ENCODE results near the gene CYP19A1.
"Not testable (repeated sequence)": the region's sequence is repeated elsewhere in the genome, so short reads cannot be mapped to it uniquely, and the experiment has no call there.

The CYP19A1 gene

DNA sequence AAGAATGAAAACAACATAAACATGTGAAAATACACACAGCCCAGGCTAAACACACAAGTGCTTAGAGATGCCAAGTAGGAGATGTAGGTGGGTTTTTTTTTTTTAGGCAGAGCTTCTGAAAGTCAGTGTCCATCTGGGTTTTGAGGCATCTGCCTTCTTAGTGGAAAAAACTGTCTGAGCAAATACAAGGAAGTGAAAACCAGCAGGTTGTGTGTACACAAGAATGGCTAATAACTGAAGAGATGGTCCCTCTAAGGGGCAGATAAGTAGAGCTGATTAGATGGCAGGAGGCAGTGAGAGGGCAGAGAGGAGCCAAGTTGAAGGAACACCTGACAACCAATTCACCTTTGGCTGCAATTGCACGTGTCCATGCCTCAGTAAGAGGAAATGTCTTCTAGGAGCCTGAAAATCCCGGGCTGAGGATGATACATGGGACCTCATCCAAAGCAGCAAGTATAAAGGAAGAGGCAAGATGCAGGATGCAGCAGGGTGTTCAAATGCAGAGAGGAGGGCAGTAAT is 34.9 kb downstream of the CYP19A1 start:
- in situ Hi-C loops (cut with MboI; ENCODE audit: low sequenced_read_pairs), result no loop called here

DNA sequence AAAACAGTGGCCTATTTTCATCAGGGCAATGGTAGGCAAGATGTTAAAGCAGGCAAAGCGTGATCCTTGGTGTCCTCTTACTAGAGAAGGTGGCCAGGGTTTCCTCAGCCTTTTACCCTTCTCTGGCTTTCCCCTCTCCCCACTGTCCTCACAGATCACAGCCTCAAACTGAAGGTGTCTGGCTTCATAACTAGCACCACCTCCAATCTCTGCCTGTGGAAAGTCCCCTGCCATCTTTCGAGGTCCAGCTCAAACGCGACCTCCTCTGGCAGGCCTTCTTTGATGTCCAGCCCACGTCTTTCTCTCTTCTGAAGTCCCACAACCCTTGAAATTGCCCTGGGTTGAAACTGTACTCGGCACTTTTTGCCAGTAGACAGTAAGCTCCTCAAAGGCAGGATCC is 35.9 kb downstream of the CYP19A1 start:
- in situ Hi-C loops (cut with MboI; ENCODE audit: low sequenced_read_pairs), result no loop called here

DNA sequence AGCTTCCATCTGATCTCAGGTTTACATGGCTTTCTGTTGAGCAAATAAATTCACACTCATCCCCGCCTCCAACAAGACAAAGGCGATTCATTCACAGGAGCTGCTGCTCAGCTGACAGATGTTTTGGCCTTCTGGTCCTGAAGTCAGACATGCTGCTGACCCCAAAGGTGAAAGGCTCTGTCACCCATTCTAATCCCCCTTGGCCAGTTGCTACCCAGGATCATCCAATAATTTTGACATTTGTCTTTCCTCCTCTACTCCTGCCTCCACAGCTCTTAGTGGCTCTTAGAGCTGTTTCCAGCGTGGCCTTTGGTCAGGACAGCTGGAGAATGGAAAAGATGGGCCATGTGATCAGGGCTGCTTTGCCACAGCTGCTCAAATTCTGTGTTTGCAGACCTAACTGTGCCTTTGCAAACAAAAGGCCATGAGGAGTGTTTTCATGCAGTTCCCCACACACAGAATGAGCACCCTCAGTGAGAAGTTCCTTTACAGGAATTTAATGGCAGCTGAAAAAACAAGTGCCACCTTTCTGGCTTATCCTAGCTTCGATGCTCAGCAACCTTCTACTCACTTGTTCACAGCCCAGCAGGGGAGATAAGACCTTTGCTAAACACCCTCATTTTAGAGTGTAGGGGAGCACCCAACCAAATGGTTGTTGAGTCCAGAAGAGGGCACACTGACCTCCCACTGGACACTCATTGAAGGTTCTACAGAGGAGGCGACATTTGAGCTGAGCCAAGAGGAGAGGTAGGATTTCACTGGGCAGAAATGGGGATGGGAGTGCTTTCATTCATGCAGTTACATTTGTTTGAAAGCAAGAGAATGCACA is 39.0 kb downstream of the CYP19A1 start:
- in situ Hi-C loops (cut with MboI; ENCODE audit: low sequenced_read_pairs), result loop anchor here (5.0 kb wide), 1 partner anchor 78 kb away; no protein-coding TSS in a partner anchor

DNA sequence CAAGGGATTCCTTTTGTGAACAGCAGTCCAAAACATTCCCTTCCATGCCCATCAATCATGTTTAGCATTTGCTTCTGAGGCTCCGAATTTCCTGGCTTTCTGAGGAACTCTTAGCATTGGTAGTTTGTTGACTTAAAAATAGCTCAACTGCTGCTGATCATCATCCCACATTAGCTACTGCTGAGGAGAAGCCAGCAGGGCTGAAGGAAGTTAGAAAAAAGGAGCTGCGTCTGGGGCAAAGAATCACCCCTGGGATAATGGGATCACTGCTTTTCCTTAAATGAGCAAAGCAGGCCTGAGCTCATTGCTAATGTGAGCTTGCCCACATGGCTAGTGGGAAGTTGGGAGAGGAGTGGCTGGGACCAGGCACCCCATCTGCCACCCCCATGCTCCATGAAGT is 39.8 kb downstream of the CYP19A1 start:
- in situ Hi-C loops (cut with MboI; ENCODE audit: low sequenced_read_pairs), result loop anchor here (5.0 kb wide), 1 partner anchor 79 kb away; no protein-coding TSS in a partner anchor

DNA sequence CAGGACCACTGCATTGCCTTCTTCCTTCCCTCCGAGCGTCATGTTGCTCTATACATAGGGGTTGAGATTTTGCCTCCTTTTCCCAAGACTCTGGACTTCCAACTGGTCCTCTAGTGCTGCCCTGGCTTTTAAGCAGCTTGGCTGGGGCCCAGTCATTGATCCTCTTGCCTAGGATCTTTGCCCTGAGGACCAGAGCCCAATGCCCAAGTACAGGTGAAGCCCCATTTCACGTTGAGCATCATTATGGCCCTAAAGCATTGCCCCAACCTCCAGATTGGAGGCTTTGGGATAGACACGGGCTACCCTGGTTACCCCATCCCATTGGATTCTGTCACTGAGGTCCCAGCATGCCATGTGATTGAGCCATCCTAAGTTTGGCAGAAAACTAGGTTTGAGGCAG is 47.7 kb downstream of the CYP19A1 start:
- in situ Hi-C loops (cut with MboI; ENCODE audit: low sequenced_read_pairs), result no loop called here

DNA sequence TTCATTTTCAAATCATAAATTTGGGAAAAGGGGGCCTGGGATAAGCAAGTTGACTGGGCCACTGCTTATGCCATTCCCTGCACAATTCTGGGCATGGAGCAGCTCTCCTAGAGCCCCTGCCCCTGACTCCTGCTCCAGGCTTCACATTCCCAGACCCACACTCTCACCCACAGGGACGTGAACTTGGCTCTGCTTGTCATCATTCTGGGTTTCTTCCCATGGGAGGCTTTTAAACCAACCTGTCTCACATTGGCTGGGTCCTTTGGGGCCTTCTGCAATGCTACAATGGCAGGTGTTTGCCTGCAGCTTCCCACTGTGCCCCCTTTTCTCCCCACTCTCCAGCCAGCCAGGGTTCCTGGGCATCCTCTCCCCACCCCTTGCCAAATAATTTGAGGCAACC is 49.1 kb downstream of the CYP19A1 start:
- in situ Hi-C loops (cut with MboI; ENCODE audit: low sequenced_read_pairs), result no loop called here

DNA sequence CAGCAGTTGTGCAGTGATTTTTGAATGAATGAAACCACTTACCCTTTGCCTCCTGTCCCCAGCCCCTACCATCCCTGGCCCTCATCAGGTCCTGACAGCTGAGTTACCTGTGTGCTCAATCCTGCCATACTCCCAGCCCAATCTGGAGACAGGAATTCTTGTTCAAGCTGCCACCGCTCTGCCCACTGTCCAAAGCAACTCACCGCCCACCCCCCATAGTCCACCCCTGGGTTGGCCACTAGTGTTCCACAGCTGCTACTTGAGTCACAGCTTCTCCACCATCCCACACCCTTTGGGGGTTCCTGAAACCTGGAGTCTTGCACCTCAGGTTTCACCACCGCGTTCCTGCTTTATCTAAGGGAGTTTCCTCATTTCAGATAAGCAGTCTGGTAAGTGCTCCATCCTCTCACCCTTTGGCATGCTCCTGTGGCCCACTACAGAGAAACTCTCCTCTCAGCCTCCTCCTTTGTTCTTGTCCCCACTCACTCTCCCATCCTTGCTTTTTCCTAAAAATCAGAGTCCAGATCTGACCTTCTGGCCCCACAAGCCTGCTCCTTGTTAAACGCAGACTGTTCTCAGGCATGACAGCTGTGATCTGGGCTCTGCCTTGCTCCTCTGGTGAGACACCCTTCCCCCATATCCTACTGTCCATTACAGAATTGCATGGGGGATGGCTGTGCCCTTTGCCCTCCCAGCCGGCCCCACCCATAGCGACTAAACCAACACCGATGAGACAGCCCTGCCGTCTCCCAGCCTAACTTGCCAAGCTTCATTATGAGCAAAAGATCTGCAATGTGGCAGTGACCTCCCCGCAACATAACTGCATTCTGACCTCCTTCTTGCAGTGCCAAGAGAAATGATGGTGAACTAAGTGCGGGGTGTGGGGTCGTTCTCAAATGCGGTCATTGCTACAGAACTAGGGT is 50.0 kb downstream of the CYP19A1 start:
- in situ Hi-C loops (cut with MboI; ENCODE audit: low sequenced_read_pairs), result no loop called here

DNA sequence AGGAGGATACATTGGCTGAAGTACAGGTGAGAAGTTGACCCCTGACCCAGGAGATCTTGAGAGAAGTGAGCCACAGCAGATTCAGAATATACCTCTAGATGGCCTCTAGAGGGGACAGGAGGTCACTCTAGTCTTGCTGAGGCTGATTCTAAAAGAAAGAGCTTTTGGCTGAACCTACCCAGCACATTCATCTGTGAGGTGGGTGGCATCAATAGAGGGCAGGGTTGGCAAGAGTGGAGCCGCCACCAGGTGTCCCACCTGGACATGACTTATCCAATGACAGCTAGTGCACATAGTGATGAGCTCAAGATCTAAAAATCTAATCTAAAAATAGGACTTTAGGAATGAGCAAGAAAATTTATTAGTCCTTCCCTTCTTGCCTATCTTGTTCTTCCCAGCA is 51.6 kb downstream of the CYP19A1 start:
- in situ Hi-C loops (cut with MboI; ENCODE audit: low sequenced_read_pairs), result no loop called here

DNA sequence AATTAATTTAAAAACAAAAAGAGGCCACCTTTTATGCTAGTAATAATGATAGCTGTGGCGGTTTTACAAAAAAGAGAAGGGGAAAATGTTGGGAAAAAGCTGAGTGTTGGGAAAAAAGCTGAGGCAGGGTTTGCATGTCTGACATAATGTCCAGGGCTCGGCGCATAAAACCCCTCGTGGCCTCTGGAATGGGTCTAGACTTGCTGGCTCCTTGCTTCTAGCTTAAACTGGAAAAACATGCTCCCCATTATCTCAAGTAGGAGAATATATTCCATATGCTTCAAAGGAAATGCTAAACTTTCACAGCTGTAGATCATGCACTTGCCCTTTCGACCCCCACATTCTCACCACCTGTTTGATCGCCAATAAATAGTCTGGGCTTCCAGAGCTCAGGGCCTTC is 53.0 kb downstream of the CYP19A1 start:
- in situ Hi-C loops (cut with MboI; ENCODE audit: low sequenced_read_pairs), result no loop called here

DNA sequence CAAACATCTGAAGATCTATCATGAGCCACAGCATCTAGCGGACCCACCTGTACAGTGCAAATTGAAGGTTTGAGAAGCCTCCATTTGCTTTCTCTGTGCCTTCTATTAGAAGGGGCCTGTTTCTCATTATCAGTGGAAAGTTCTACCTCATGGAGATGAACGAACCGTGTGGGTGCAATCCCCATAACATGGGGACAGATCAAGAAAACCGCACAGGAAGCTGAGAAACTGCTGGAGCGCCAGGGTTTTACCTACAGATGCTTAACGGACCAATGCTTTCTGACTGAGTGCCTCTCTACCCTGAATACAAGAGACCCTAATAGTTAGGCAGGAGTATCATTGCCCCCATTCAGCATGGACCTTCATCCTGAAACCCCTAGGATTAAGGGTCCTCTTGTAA is 53.5 kb downstream of the CYP19A1 start:
- in situ Hi-C loops (cut with MboI; ENCODE audit: low sequenced_read_pairs), result no loop called here

DNA sequence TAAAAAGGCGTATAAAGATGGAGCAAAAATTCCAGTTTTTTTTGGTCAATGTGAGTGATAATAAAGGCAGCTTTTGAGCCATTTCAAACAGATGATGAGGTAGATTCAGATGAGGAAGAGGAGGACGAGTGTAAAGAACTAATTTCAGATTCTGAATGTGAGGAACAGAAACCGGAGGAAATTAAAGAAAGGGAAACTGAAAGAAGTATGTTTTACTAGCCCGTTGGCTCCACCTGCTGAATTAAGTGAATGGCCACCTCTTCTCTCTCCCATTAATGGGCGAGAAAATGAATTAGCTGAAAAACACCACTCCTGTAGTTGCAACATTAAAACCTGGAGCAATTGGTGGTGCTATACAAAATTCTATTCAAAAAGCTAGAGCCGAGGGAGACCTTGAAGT is 55.4 kb downstream of the CYP19A1 start:
- in situ Hi-C loops (cut with MboI; ENCODE audit: low sequenced_read_pairs), result no loop called here

DNA sequence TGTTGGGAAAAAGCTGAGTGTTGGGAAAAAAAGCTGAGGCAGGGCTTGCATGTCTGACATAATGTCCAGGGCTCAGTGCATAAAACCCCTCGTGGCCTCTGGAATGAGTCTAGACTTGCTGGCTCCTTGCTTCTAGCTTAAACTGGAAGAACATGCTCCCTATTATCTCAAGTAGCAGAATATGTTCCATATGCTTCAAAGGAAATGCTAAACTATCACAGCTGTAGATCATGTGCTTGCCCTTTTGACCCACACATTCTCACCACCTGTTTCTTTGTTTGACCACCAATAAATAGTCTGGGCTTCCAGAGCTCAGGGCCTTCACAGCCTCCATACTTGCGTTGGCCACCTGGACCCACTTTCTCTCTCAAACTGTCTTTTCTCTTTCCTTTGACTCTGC is 56.2 kb downstream of the CYP19A1 start:
- in situ Hi-C loops (cut with MboI; ENCODE audit: low sequenced_read_pairs), result not testable (repeated sequence)

DNA sequence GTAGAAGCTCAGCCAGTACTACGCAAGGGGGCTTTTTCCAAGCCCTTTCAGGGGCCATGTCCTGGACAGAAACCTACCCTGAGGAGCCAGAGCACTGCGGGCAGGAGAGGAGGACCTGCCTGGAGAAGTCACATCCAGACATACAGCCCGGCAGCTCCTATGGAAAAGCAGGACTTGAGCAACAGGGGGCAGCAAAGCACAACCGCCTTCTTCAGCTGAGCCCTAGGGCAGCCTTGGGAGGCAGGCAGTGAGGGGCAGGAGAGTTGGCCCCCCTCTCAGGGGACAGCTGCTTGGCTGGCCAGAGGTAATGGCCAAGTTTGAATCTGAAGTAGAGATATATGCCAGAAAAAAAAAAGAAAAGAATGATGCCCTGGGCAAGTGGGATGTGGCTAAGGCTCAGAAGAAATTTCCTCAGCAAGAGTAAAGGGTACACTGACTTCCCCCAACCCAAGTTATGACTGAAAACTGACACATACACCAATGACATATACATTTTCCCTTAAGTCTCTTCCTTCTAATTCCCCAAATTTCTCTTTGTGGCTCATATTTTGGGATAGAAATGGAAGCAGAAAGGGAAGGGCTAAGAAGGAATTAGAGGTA is 56.9 kb downstream of the CYP19A1 start:
- in situ Hi-C loops (cut with MboI; ENCODE audit: low sequenced_read_pairs), result no loop called here

DNA sequence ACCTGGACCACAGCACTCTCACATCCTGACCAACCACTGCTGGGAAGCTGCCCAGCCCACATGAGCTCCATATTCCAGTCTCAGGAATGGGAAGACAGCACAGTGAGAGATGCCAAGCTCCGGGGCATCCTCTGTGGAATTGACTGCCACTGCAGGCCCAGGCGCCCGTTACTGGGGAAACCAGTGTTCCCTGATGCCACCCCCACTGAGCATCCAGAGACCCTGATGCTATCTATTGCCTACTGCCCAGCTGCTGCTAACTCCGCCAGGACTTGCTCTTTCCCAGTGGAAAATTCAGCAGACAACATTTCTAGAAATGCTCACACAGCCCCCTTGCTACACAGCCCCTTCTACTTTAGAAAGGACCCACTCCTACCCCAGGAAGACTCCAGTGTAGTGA is 57.6 kb downstream of the CYP19A1 start:
- in situ Hi-C loops (cut with MboI; ENCODE audit: low sequenced_read_pairs), result no loop called here

DNA sequence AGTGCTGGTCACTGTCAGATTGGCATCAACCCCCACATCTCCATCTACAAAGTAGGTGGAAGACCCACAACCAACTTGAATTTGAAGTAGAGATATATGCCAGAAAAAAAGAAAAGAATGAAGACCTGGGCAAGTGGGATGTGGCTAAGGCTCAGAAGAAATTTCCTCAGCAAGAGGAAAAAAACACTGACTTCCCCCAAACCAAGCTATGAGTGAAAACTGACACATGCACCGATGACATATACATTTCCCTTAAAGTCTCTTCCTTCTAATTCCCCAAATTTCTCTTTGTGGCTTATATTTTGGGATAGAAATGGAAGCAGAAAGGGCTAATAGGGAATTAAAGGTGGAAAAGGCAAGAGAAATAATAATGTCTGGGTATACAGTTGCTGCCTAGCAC is 59.0 kb downstream of the CYP19A1 start:
- in situ Hi-C loops (cut with MboI; ENCODE audit: low sequenced_read_pairs), result loop anchor here (10.0 kb wide), 1 partner anchor 105 kb away; no protein-coding TSS in a partner anchor

DNA sequence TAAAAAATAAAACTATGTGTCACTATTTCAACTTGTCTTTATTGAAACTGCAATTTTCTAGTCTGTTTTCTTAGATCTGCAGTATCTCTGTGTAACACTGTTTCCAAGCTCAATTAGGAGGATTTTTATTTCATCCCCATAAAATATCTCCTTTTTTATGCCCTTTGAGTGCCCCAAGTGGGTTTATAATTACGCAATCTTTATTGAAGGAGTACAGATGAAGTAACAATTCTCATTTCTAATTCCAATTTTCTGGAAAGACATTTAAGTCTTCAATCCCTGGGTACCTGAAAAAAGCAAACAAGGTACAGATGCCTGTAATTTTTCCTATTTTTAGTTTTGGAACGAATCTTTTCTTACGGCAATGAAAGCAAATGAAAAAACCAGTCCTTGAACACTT is 61.3 kb downstream of the CYP19A1 start:
- in situ Hi-C loops (cut with MboI; ENCODE audit: low sequenced_read_pairs), result loop anchor here (10.0 kb wide), 1 partner anchor 108 kb away; no protein-coding TSS in a partner anchor

DNA sequence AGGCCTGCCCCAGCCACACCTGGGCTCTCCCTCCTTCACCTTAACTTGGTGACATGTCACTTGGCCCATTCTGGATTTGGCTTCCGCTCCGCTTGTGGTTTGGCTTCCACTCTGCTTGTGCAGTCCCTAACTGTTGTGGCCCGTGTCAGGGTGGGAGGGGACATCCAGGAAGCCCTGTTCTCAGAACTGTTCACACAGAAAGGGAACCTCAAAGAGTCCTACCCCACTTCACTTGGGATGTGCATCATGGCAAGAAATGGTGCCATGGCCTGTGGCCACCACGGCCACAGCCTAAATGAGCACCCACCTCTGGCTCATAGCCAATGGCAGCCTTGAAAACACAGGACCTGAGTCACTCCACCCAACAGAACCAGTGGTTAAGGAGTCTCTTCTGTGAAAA is 63.4 kb downstream of the CYP19A1 start:
- in situ Hi-C loops (cut with MboI; ENCODE audit: low sequenced_read_pairs), result loop anchor here (10.0 kb wide), 1 partner anchor 110 kb away; no protein-coding TSS in a partner anchor

DNA sequence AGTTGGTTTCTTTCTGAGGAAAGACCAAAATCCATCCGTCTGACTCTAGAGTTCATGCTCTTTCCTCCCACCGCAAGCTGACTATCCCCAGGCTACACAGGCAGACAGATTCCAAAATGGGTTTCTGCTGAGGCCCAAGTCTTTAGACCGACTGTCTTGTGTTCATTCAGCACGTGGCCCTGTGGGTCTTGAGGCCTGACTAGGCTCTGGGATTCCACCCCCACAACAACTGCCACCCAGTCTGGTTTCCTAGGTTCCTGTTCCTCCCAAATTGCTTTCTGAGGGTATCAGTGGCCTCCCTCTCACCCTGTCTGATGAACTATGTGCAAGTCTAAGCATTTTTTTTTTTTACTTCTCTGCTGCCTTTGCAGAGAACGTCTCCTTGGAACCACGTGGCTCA is 67.7 kb downstream of the CYP19A1 start:
- in situ Hi-C loops (cut with MboI; ENCODE audit: low sequenced_read_pairs), result loop anchor here (10.0 kb wide), 1 partner anchor 114 kb away; no protein-coding TSS in a partner anchor

DNA sequence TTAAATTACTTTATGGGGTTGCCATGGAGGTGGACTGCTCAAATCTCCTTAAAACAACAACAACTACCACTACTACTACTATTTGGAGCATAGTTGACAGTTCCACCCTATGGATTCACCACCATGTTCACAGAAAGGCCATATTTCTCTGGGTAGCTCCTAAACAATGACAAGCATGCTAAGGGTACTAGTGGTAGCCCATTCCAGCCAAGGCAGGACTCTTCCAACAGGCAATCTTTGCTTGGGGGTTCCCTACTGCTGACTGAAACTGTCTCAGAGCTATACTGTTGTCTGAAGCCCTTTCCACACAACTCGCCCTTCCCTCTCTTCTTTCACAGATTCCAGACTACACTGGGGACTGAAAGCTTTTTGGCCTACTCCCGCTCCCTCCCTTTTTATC is 68.9 kb downstream of the CYP19A1 start:
- in situ Hi-C loops (cut with MboI; ENCODE audit: low sequenced_read_pairs), result no loop called here

DNA sequence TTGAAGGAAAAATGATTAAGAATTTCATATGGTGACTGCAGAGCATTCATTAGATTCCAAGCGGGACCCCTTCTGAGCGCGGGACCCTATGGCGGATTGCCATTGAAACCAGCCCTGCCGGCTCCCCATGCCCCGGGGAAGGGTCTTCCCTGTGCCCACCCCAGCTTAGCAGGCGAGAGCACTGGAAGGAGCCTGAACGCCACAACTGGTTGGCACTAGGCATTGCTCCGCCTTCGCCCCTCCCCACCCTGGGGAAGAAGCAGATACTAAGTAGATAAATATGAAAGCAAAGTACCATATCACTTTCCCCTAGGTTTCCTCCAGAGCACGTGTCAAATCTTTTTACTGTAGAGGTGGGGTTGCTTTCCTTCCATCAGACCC is 70.7 kb downstream of the CYP19A1 start:
- in situ Hi-C loops (cut with MboI; ENCODE audit: low sequenced_read_pairs), result no loop called here

Data from HL-60/S4 (cell line).